NCI-H1105 treated with DMSO at 0.1 percent for 48 hours (cell line): ENCODE measurements around the gene DYTN.
"Not testable (repeated sequence)": the region's sequence is repeated elsewhere in the genome, so short reads cannot be mapped to it uniquely, and the experiment has no call there.

Source experiments
- DNase-seq: peaks from one replicate; lab custom pipeline; 2025; lab: John Stamatoyannopoulos, UW

Gene DYTN, protein sequence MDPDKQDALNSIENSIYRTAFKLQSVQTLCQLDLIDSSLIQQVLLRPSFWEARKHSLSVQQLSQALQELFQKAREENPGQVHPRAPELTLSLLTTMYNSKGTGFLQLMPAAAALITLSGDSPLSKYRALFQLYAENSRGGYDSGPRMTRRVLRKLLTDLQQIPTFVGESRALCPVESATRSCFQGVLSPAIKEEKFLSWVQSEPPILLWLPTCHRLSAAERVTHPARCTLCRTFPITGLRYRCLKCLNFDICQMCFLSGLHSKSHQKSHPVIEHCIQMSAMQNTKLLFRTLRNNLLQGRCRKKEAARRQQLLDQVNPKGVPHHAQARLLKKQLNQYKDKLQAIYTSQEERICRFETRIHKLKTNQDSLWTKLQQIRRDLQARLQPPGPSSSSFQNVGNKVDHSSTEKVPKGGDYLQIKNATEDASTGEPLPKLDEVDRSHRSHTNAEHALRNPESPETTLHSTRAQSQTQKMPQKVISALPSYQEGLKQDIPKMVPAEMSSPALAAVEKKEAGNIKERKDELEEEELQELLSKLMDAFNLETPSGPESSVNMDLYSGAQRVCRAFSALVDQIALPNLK

DNA sequence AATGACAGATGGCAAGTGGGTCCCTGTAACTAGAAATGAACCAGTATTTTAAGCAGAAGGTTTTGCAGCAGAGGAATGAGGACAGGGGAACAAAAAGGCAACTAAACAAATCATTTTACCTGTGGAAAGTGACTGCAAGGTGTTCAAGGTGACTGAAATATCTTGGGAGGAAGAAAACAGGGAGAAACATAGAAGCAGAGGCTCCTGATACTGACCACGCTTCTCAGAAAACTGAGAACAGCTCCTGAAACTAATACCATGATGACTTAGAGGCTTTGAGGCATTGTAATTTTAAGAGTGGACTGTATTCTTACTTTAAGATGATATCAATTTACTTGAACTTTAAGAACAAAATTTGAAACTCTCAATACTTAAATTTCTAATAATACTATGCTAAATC, at the start of gene DYTN:
TSS of gene DYTN (minus strand) at position 101 of the 400 bp plus-strand sequence. CDS start 117 bp downstream, outside the sequence.
- no peak for DNase-seq

DNA sequence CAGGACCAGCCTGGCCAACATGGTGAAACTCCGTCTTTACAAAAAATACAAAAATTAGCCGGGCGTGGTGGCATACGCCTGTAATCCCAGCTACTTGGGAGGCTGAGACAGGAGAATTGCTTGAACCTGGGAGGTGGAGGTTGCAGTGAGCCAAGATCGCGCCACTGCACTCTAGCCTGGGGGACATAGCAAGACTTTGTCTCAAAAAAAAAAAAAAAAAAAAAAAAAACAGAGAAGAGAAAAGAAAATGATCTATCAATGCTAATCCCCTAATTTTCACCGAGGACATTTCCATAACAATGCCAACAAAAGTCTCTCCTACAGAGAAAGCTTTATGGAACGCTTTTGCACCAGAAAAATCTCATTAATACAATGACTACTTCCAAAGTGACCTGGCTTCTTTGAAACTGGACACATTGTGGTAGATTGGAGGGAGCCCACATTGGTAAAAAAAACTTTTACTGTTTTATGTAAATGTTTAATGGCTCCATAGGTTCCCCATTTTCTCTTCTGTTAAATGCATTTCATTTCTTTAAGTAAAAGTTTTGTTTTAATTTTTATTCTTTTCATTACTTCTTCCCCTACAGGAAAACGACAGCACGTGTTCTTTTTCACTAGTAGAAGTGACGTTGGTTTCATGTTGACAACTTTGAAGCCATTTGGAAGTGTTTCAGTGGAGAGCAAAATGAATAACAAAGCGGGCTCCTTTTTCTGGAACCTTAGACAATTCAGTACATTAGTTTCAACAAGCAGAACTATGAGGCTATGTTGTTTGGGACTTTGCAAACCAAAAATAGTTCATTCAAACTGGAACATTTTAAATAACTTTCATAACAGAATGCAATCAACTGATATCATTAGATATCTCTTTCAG, 48.1 kb upstream of the DYTN start:
- no peak for DNase-seq

DNA sequence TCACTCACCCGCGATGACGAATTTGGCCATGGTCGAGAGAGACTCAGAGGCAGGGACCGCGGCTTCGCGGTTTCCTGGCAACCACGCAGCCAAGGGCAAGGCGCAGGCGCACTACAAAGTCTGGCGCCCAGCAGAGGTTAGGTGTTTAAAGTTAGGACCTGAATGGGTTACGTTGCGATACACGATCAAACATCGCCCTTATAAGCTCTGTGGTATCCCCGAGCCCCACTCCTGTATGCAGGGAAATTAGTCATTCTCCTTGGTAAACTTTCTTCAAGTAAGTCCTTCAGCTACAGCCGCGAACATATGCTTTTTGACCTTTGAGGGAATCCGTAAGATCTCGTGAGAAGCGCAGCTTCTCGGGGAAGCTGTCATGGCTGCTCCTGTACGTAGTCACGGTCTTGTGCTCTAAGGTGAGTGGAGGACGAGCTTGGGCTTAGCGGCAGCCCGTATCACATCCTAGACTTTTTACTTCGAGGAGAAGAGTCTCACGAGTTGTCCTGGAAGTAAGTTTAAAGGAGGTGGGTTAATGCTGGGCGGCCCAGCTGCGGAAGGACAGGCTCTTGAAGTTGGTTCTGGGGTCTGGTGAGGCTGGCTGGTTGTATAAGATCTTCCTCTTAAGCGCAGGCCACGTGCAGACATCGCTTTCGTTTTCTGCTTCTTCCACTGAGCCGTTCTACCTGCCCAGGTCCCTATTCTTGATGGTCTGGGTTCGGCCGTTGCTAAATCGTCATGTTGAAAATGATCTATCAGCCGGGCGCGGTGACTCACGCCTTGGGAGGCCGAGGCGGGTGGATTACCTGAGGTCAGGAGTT, 47.3 kb upstream of the DYTN start, which contains the start of the genes FASTKD2 and MDH1B:
TSS of gene FASTKD2 (plus strand) at position 365 of the 815 bp plus-strand sequence. CDS start 1,088 bp downstream, outside the sequence.
TSS of gene MDH1B (minus strand) at position 87 of the 815 bp plus-strand sequence. CDS start at position 30, 57 bp downstream.
- peak; percentile 91 for DNase-seq

DNA sequence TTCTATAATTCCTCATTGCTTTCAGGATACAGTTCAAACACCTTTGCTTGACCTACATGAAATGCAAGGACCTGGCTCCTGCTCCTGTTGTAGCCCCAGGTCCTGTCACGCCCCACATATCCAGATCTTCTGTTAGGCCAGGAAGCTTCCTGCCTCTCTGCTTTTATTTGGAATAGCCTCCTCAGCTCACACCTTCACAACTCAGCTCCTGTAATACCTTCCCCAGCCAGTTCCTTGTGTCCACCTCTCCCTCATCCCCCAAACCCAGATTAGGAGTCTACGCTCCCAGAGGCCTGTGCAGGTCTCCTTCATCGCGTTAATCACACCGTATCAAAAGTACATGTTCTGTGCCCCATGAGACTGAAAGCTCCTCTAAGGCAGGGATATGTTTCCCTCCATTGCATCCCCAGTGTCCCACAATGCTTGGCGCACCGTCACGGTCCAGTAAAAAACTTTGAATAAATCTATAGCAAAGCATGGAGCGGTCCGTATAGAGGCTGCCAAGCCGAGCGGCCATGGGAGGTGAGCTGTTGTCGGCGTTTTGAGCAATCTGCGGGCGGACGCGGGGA, 46.6 kb upstream of the DYTN start:
- peak; percentile 13 for DNase-seq

DNA sequence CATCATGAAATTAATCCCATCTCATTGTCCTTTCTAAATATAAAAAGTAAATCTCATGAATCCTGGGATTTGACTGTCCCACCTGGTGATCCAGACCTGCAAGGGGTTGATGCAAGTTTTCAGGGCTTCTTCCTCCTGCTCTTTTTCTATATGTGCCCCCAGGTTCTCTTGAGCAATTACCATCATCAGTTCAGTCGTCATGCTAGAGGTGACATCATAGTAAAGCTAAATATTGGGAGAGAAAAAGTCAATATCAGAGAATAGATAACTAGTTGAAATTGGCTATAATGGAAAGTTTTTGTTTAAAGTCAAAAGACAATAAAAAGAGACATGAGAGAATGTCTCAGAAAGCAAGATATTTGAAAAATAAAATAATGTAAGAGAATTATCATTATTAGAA, 38.6 kb upstream of the DYTN start:
- DNase-seq: no peak

DNA sequence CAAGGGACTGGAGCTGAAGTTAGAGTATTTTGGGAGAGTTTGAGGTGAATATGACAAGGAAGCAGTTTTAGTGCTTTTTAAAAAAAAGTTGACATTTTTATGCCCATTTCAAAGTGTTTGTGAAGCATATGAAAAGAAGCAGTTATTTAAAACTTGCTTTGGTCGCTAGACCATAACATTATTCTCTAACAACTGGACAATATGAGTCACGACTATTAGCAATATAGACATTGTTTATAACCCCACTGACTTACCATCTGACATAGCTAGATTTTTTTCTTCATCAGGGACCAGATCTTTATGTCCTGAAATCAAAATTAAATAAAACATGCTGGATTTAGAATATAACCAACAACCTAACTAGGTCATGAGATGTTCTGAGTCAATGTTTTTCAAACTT, 22.6 kb upstream of the DYTN start:
- DNase-seq: no peak

DNA sequence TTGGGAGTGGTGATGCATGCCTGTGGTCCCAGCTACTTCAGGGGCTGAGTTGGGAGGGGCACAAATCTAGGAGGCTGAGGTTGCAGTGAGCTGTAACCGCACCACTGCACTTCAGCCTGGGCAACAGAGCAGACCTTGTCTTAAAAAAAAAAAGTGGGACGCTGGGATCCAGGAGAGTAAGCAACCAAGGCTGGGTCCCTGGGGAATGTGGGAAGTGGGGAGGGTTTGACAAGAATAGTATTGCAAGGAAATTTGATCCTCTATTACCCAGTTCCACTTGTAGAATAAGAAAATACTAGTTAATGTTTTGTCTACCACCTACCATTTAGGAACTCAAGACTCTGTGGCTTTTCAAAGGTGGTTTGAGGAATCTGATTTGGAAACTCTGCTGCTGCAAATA, 21.1 kb upstream of the DYTN start:
- no peak for DNase-seq

DNA sequence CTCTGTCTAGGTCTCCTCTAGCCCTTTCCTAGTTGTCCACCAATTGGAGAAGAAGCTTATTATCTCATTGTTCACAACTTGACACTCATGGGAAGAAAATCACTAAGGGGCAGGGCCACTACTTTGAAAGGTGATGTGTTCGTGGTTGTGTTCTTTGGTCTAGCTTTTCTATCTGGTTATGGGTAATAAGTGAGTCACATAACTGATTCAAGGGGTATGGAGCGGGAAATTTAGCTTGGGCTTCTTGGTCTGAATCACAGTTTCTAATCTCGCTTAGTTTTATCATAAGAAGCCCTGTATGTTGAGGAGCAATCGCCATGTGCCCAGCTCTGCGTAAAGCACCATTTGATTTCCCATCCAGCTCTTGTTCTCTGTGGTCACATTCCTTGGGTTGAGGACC, 18.7 kb upstream of the DYTN start:
- DNase-seq: no peak

DNA sequence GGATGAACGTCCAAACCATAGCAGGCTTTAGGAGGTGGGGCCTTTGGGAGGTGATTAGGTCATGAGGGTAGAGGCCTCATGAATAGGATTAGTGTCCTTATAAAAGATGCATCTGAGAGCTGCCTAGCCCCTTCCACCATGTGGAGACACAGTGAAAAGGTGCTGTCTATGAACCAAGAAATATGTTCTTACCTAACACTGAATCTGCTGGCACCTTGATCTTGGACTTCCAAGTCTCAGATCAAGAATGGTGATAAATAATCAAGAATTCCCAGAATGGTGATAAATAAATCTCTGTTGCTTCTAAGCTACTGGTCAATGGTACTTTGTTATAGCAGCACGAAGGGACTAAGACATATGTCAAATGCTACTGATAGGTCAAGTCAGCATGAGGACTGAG, 15.1 kb upstream of the DYTN start:
- no peak for DNase-seq

DNA sequence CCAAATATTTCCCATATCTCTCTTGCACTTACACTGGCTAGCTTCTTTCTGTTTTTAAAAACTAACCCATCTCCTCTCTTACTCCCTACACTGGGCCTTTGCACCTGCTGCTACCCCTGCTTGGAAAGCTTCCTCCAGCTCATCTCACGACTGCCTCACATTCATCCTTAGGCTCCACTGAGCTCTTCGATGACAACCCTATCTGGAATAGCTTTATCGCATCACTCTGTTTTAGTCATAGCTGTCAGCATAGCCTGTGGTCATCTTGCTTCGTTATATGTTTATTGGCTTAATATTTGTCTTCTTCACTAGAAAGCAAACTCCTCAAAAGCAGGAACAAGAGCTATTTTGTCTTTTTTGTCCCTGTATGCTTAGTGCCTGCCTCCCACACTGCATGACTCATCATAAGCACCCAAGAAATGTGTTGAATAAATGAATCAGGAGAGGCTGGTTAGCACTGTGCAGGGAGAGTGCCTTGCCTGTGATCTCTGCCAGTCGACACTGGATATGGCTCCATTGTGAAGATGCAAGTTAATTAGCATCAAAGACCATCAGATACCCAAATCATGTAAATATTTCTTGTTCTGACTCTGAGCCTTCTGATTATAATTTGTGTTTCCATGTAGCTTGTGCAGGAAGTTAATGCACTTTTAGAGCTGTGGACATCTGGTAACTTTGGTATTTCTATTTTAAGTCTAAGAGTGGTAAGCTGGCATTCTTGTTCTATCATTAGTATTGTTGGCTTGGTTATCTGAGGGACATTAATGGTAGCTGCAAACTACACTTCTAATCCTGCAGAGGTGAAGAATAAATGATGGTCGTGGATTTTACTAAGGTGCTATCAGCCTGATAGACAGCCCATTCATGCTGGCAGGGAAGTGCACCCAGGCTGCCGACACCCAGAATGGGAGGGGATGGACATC, 10.3 kb upstream of the DYTN start:
- DNase-seq: no peak

DNA sequence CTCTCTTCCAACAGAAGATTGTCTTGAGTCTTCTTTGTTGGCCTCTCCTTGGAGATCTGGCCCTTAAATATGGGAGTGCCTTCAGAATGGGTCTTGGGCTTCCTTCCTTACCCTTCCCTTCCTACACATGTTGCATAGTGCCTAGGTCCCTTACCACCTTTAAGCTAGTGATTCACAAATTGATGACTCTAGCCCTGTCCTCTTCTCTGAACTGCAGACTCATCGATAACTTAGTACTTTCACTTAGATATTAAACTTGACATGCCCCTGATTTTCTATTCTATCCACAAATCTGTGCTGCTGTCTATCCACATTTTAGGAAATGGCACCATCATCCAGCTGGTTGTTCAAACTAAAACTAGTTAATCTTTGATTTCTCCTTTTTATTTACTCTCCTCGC, 9.1 kb upstream of the DYTN start:
- DNase-seq: no peak

DNA sequence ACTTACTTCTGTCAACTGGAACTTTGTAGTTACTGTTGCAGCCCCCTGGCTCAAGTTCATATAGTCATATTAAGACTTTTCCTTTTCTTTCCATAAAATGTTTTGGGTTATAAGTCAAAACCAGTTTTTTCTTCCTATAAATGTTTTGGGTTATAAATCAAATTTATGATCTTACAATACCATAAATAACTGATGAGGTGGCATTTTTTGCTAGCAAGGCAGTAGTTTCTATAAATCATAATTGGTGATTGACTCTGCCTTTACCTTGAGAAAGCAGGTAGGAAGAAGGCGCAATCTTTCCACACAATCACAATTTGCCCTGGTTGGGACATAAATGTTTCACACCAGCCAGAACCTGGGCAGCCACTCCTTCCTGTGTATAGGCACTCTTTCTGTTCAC, 5.1 kb upstream of the DYTN start:
- DNase-seq: no peak

DNA sequence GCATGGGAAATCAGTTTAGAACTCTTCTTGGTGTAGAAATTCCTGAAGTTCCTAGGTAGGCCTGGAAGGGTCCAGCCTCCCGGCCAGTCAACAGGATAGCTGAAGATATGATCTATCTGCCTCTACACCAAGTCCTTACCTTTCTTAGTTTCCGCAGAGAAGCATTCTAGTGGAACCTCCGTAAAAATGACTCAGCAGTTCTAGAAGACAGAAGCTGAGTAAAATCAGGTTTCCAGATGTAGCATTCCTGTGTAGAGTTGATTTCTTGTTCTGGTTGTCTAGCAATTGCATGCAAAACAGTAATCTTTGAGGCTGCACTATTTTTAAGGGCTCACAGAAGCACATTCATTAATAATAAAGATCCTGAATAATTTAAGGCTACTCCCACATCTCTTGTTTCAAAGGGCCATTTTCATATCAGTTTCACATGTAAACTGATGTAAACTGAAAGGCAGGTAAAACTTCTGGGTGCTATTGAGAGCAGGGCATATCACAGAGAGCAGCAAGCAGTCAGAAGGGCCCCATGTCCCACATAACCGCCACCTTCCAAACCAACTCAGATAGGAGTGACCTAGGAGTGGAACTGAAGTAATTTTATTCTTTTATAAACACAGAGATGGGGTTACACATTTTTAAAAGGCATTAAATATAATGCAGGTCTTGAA, 3.2 kb upstream of the DYTN start:
- DNase-seq: no peak

DNA sequence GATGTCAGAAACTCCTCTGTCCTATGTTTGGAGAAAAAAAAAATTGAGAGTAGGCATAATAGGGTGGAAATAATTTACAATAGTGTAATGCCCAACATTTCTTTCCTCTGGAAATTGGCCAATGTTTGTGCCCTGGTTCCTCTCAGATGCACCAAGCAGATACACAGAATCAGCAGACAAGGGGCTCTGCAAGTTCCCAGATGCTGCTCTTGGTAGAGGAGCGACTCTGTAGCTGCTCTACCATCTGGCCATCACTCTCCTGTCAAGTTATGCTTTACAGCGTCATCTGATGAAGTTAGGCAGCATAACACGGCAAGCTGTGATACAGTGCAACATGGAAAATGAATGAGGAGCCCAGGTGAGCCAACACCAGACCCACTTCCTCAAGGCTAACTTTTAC, 1.6 kb downstream of the DYTN start:
- DNase-seq: no peak

DNA sequence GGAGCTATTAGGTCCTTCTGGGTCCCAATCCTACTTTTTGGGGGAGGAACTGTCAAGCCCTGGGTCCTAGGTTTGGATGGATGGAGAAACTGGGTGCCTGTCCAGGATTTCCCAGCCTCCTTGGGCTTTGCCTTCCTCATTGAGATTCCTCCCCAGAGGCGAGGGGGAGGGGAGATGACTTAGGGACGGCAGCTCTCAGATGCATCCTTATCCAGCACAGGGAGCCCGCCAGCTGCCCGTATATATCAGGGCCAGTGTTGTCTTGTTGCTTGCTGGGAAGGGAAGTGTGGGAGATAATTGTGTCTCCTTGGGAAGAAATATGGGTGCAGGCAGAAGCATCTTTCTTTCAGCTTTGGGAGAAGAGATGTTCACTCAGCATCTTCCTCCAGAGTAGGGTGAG, 3.0 kb downstream of the DYTN start:
- not testable (repeated sequence) for DNase-seq

DNA sequence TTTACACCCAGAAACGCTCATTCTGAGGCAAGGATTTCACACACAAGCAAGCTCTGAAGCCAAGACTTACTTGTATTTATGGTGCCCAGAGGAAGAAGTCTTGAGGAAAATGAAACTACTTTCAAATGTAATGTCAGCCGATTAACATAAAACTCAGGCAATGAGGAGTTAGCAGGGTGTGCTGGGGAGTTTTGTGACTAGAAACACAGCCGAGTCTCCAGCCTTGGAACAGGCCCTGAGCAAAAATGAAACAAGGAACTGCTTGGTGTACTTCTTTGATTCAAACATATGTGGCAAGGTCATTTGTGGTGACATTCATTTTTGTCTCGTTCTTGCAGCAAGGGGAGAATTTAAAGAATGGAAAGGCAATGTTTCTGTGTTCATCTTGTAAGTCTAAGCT, 4.5 kb downstream of the DYTN start:
- DNase-seq: no peak

DNA sequence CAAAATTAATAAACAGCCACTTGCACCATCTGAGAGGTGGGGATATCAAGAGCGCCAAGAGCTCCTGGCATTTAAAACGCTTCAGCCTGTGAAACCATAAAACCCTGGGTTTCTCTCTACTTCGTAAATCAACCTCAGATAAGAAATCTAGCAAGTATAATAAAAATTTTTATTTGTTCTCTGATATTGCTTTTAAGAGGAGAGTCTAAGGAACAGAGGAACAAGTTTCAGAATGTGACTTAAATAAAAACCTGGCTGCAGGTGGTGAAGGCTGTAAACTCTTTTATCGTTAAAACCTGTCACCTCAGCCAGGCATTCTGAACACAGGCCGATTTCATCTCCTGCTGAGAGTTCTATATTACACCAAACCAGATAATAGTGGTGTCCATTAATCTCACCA, 9.9 kb downstream of the DYTN start:
- no peak for DNase-seq

DNA sequence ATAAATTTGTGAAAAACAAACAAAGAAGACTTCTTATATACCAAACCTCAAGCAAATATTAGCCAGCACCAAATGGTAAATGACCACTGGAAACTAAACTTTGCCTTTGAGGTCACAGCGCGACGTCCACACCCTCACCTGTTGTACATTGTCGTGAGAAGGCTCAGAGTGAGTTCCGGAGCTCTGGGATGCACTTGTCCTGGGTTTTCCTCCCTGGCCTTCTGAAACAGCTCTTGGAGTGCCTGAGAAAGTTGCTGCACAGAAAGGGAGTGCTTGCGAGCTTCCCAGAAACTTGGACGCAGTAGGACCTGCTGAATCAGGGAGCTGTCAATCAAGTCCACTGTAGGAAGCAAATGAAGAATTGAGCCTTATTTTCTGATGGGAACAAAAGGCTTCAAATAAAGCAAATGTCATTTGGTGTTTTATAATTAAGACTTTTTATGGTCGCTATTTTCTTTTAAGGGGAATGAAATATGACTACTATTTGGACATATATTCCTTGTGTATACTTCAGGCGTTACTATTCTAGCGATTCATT, 11.0 kb downstream of the DYTN start:
- no peak for DNase-seq

DNA sequence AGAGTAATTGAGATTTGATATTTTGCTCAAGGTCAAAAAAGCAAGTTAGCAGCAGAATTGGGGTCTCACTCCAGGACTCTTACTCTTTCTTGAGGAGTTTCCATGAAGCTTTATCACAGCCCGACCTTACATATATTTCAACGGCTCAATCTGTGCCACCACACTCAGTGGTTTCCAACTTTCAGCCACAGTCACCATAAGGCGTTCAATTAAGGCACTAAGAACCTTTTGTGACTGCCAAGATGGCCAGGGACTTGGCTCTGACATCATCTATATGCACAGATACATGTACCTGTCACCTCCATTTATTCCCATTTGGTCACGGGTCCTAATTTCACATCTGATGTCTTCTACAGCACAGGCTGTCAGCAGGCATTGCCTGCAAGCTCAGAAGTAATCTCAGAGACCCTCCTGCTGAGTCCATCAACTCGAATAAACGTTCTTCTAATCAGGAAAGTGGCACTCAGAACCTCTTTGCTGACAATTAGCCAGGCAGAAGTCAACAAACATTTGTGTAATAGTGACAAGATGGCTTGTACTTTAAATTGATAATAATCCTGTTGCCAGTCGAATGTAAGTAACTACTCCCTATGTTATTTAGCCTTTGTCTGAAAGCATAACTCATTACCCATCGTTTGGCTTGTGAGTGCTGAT, 16.1 kb downstream of the DYTN start:
- peak; percentile 39 for DNase-seq
